ENCODE data around the gene MBOAT7. TPM values are rescaled to one million over a fixed set of nuclear protein-coding genes. Genes with fewer than 3 reads are reported as not detected.

MBOAT7 gene
- total RNA-seq, 4 donors from 2014 or later, result 47.3 to 101 (median 69.0) TPM

- intact Hi-C loops (cut with DNase I), result no loop called here
- Histone ChIP-seq H3K4me1 (peaks cover 17 to 34% of the 10 kb centered on the region in 2 donors), H3K4me3 (replicated peaks in 1 of 3) (no peak overlapping the region), H3K27ac (no peak overlapping the region), H3K36me3 (peaks cover 47 to 49% of the 10 kb centered on the region in 2 donors), H3K9me3 (no peaks in the 10 kb centered on the region), H3K27me3 (no peaks in the 10 kb centered on the region)
- WGBS, 2 donors, result 31 to 49% methylated on average over 7 of the region's 7 CpGs
- TF ChIP-seq POLR2A (IDR thresholded peaks at IDR 0.05), result no peak
- no peak for TF ChIP-seq CTCF (IDR thresholded peaks at IDR 0.05)
- peak; percentile 55 to 58 for DNase-seq
Measured at GRCh38 chr19:54142166-54142780, 47.1 kb downstream of the MBOAT7 start.

GRCh38 chr19:54141356-54141755 lies 48.0 kb downstream of the MBOAT7 start:
- Histone ChIP-seq H3K4me1 (peaks cover 21 to 34% of the 10 kb centered on the region in 2 donors), H3K9me3 (no peaks in the 10 kb centered on the region), H3K36me3 (peaks cover 37 to 40% of the 10 kb centered on the region in 2 donors), H3K27ac (no peak overlapping the region), H3K4me3 (replicated peaks in 1 of 3) (no peak overlapping the region), H3K27me3 (no peaks in the 10 kb centered on the region)
- TF ChIP-seq POLR2A (IDR thresholded peaks at IDR 0.05) (no peak), CTCF (IDR thresholded peaks at IDR 0.05) (no peak)
- DNase-seq, result no peak
- 95 to 97% methylated on average over 3 of the region's 3 CpGs for WGBS, 2 donors
- intact Hi-C loops (cut with DNase I), result no loop called here

GRCh38 chr19:54138489-54139256 lies 50.7 kb downstream of the MBOAT7 start:
- Histone ChIP-seq H3K4me1 (peaks cover 26 to 41% of the 10 kb centered on the region in 2 donors), H3K36me3 (peaks cover 11 to 13% of the 10 kb centered on the region in 2 donors), H3K9me3 (no peaks in the 10 kb centered on the region), H3K4me3 (replicated peaks in 1 of 3) (peak overlapping the region; percentile 92 to 100 (median 97)), H3K27me3 (no peaks in the 10 kb centered on the region), H3K27ac (peak overlapping the region in 1 of 3 donors; percentile 96)
- TF ChIP-seq POLR2A (IDR thresholded peaks at IDR 0.05) (no peak), CTCF (IDR thresholded peaks at IDR 0.05) (no peak)
- intact Hi-C loops (cut with DNase I), result no loop called here
- DNase-seq, result no peak
- 29 to 43% methylated on average over 8 to 21 of the region's 31 CpGs for WGBS, 2 donors

GRCh38 chr19:54137699-54138488 lies 51.5 kb downstream of the MBOAT7 start, which contains the start of gene CNOT3:
Gene CNOT3 (plus strand): TSS chr19:54137762. CDS start chr19:54142979, 5,217 bp downstream.
- peak; percentile 23 to 31 for DNase-seq
- Histone ChIP-seq H3K4me3 (replicated peaks in 1 of 3) (peak within 1 kb of the TSS; percentile 92 to 100 (median 97)), H3K4me1 (peaks cover 26 to 41% of the 10 kb centered on the region in 2 donors), H3K27me3 (no peaks in the 10 kb centered on the region), H3K9me3 (no peaks in the 10 kb centered on the region), H3K36me3 (peaks cover 3 to 6% of the 10 kb centered on the region in 2 donors), H3K27ac (peak within 1 kb of the TSS; percentile 89 to 96 (median 96))
- WGBS, 2 donors, result 3 to 7% methylated on average over 6 to 7 of the region's 103 CpGs
- TF ChIP-seq CTCF (IDR thresholded peaks at IDR 0.05) (no peak), POLR2A (IDR thresholded peaks at IDR 0.05) (peak in 1 of 2 donors; percentile 88)
- intact Hi-C loops (cut with DNase I), result no loop called here
